NT2/D1 (cell line): ENCODE results near the gene CNNM3.

Experiments
- DNase-seq: peaks from one replicate; pipeline ENCODE4 v3.0.0-alpha.2; 2011; ENCODE audit warnings: low read depth, low spot score
- H3K27me3 ChIP-seq: 2 replicates; pipeline ENCODE4 v1.6.0; 2011; ENCODE audit warnings: mild to moderate bottlenecking; ENCODE audit not compliant: insufficient read length, insufficient read depth
- H3K36me3 ChIP-seq: 2 replicates; pipeline ENCODE4 v1.6.1; 2011; ENCODE audit warnings: mild to moderate bottlenecking, low read length, mixed read lengths; ENCODE audit not compliant: insufficient read depth, insufficient read length
- H3K4me1 ChIP-seq: 2 replicates; pipeline ENCODE4 v1.5.1; 2011; ENCODE audit not compliant: insufficient read depth, insufficient read length
- H3K4me3 ChIP-seq: 2 replicates; pipeline ENCODE4 v1.5.1; 2011; ENCODE audit warnings: low read depth; ENCODE audit not compliant: insufficient read length
- H3K9ac ChIP-seq: 2 replicates; pipeline ENCODE4 v1.6.0; 2011; ENCODE audit warnings: low read depth; ENCODE audit not compliant: insufficient read length
- H3K9me3 ChIP-seq: 2 replicates; pipeline ENCODE4 v1.5.1; 2011; ENCODE audit warnings: mild to moderate bottlenecking, low read length; ENCODE audit not compliant: insufficient read depth
- SUZ12 ChIP-seq: IDR thresholded peaks from 2 replicates; pipeline ENCODE4 v1.6.1; 2011; ENCODE audit not compliant: insufficient read length, insufficient read depth; ENCODE audit errors: extremely low read depth
- YY1 ChIP-seq: IDR thresholded peaks from 2 replicates; pipeline ENCODE4 v1.6.1; 2011; ENCODE audit not compliant: insufficient read length, insufficient read depth
- ZNF274 ChIP-seq: IDR thresholded peaks from 2 replicates; pipeline ENCODE4 v1.6.1; 2011; ENCODE audit warnings: mild to moderate bottlenecking, low read depth, low read length

CNNM3 gene

DNA sequence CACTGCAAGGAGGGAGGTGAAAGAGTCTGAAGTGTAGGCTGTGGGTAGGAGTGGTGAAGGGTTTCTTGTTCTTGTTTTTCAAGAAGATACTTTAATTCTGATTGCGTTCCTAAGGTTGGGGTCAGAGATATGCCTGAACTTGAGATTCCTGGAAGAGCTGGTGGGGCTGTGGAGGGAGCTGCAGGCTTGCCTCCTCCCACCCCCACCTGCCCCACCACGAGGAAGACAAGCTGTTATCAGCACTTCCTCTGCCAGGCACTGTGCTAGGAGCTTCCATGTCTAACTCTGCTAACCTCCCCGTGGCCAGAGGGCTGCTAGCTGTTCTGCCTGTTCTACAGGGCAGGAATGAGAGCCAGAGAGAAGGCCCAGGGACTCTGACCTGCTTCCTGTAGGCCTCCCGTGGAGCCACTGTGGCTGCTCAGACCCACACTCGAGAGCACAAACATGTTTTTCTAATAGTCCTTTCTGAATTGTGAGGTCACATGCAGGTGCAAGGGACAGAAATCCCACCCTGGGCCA lies 14.0 kb downstream of the CNNM3 start:
- DNase-seq = no peak
- peaks cover 65% of the 10 kb centered on the region for H3K36me3 ChIP-seq
- H3K9ac ChIP-seq = no peak overlapping the region
- no peak for TF ChIP-seq YY1
- TF ChIP-seq ZNF274 = no peak
- TF ChIP-seq SUZ12 = no peak
- H3K4me3 ChIP-seq = no peak overlapping the region
- no peaks in the 10 kb centered on the region for H3K9me3 ChIP-seq
- peaks cover 9% of the 10 kb centered on the region for H3K4me1 ChIP-seq
- H3K27me3 ChIP-seq = no peaks in the 10 kb centered on the region

GRCh38 chr2:96831679-96832078 lies 15.6 kb downstream of the CNNM3 start:
- no peak for DNase-seq

DNA sequence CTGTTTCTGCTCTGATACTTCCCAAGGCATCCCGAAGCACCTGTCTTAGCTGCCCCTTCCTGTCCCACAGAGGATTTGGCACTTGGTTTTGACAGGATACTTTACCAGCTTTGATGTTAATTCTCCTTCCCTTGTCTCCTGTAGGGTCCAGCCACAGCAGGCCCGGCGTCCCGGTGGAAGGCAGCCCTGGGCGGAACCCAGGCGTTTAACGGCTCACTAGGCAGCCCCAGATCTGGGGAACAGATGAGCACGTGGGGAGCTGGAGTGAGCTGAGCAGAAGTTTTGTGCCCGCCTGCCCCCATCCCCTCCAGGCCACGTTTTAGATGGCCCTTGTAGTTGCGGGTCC lies 16.3 kb downstream of the CNNM3 start:
- Histone ChIP-seq H3K4me3 (no peak overlapping the region), H3K4me1 (peaks cover 9% of the 10 kb centered on the region), H3K27me3 (no peaks in the 10 kb centered on the region), H3K36me3 (peaks cover 52% of the 10 kb centered on the region), H3K9ac (no peak overlapping the region), H3K9me3 (no peaks in the 10 kb centered on the region)
- TF ChIP-seq ZNF274 (no peak), YY1 (no peak), SUZ12 (no peak)
- DNase-seq = no peak

More at GRCh38 chr2:96831679-96832078, 15.6 kb downstream of the CNNM3 start:
- Histone ChIP-seq H3K4me1 (peaks cover 9% of the 10 kb centered on the region), H3K9me3 (no peaks in the 10 kb centered on the region), H3K36me3 (peaks cover 54% of the 10 kb centered on the region), H3K9ac (no peak overlapping the region), H3K4me3 (no peak overlapping the region), H3K27me3 (no peaks in the 10 kb centered on the region)
- TF ChIP-seq YY1 = no peak
- TF ChIP-seq ZNF274 = no peak
- TF ChIP-seq SUZ12 = no peak

GRCh38 chr2:96832754-96833507 lies 16.9 kb downstream of the CNNM3 start:
- Histone ChIP-seq H3K4me3 (peak overlapping the region; percentile 16), H3K9me3 (no peaks in the 10 kb centered on the region), H3K27me3 (no peaks in the 10 kb centered on the region), H3K36me3 (peaks cover 48% of the 10 kb centered on the region), H3K9ac (peak overlapping the region; percentile 25), H3K4me1 (peaks cover 13% of the 10 kb centered on the region)
- DNase-seq = peak; percentile 76
- peak; percentile 17 for TF ChIP-seq YY1
- no peak for TF ChIP-seq SUZ12

DNA sequence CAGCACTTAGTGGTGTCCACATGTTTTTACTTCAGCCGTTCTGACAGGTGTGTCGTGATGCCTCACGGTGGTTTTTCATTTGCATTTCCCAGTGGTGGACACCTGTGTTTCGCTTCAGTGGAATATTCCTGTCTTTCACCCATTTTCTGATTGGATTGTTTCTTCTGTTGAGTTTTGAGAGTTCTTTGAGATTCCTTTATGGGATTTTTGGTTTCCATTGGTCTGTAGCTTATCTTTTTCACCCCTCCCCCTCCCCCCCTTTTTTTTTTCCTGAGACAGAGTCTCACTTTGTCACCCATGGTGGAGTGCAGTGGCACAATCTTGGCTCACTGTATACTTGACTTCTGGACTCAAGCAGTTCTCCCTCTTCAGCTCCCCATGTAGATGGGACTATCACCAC lies 19.8 kb downstream of the CNNM3 start:
- H3K36me3 ChIP-seq = peaks cover 51% of the 10 kb centered on the region
- no peaks in the 10 kb centered on the region for H3K9me3 ChIP-seq
- TF ChIP-seq ZNF274 = no peak
- no peak for TF ChIP-seq SUZ12
- TF ChIP-seq YY1 = no peak
- peaks cover 21% of the 10 kb centered on the region for H3K4me1 ChIP-seq
- H3K4me3 ChIP-seq = no peak overlapping the region
- no peak for DNase-seq
- no peak overlapping the region for H3K9ac ChIP-seq
- H3K27me3 ChIP-seq = no peaks in the 10 kb centered on the region

DNA sequence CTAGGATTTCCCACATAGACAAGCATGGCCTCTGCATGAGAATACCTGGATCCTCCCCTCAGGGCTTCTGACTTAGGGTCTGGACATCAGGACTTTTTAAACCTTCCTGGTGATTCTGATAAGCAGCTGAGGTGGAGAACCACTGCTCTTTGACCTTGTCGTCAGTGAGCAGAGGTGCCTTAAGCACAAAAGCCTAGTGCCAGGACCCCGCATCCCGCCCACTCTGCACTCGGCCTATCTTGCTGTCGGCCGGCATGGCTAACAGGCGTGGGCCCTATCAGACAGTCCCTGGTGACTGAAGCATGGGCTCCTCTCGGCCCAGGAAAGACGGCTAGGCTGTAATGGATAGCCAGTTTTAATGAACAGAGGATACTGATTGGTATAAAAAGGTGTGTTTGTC lies 21.5 kb downstream of the CNNM3 start:
- Histone ChIP-seq H3K36me3 (peaks cover 46% of the 10 kb centered on the region), H3K27me3 (no peaks in the 10 kb centered on the region), H3K4me3 (no peak overlapping the region), H3K4me1 (peaks cover 17% of the 10 kb centered on the region), H3K9ac (no peak overlapping the region), H3K9me3 (no peaks in the 10 kb centered on the region)
- DNase-seq = no peak
- TF ChIP-seq YY1 (no peak), SUZ12 (no peak), ZNF274 (no peak)

- peaks cover 17% of the 10 kb centered on the region for H3K4me1 ChIP-seq
- H3K36me3 ChIP-seq = peaks cover 46% of the 10 kb centered on the region
- DNase-seq = no peak
- H3K9me3 ChIP-seq = no peaks in the 10 kb centered on the region
- no peak overlapping the region for H3K4me3 ChIP-seq
- no peak for TF ChIP-seq YY1
- no peak for TF ChIP-seq ZNF274
- no peak for TF ChIP-seq SUZ12
- no peaks in the 10 kb centered on the region for H3K27me3 ChIP-seq
- H3K9ac ChIP-seq = no peak overlapping the region
Observed at GRCh38 chr2:96838345-96839292, 22.6 kb downstream of the CNNM3 start.
